GM10266 (cell line): ENCODE measurements around the gene PTPRJ.

Experiments used
- DNase-seq: peaks from one replicate; pipeline ENCODE4 v3.0.0; 2012; ENCODE audit errors: extremely low spot score
- CTCF ChIP-seq: IDR thresholded peaks from 2 replicates; pipeline ENCODE4 v1.5.1; 2012; ENCODE audit warnings: mild to moderate bottlenecking, low read depth; ENCODE audit not compliant: control insufficient read depth, insufficient read depth; ENCODE audit errors: missing control alignments

PTPRJ gene

DNA sequence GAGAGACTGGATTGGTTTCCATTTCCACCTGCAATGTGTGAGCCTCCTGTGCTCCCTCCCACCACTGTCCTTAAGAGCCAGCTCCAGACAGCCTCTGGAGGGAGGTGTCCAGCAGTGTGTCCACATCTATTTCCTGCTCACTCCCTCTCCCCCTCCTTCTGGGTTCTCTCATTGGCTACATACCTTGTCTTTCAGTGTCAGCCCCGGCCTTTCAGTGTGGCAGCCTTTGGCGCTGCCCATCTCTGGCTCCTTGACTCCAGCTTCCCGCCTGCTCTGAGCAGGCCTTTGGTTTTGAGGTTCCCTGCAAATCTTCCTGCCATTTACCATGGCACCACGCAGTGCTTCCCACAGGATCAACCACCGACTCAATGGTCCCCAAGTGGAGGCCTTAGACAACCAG lies 19.0 kb upstream of the PTPRJ start:
- no peak for TF ChIP-seq CTCF
- DNase-seq = no peak

GRCh38 chr11:47964546-47964945 lies 15.8 kb upstream of the PTPRJ start:
- no peak for DNase-seq

DNA sequence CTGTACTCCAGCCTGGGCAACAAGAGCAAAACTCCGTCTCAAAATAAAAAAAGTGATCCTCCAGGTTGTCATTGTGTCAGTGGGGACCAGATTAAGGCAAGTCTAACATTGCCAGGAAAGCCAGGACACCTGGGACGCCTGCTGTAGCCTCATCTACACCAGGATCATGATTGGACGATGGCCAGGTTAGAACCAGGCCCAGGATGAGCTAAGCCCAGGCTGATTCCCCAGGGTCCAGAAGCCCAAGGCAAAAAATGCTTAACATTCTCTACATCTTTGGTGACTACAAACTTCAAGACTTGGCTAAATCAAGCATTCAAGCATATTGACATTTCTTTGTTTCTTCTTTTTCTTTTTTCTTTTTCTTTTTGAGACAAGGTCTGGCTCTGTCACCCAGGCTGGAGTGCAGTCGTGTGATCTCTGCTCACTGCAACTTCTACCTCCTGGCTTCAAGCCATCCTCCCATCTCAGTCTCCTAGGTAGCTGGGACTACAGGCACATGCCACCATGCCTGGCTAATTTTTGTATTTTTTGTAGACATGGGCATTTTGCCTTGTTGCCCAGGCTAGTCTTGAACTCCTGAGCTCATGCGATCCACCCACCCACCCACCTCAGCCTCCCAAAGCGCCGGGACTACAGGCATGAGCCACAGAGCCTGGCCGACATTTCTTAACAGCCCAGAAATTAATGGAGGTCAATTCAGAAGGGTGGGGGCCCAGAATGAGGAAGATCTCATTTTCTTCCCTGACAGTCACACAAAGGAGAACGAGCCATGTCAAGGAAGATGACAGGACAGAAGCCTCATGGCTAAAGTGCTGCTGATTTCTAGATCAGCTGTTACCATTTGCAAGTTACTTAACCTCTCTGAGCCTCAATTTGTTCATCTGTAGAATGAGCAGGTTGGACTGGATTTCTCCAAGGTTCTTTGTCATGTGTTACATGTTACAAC lies 12.5 kb upstream of the PTPRJ start:
- no peak for TF ChIP-seq CTCF
- DNase-seq = no peak

More at GRCh38 chr11:47964546-47964945, 15.8 kb upstream of the PTPRJ start:
- no peak for TF ChIP-seq CTCF

GRCh38 chr11:47969401-47969800 lies 11.0 kb upstream of the PTPRJ start:
- no peak for DNase-seq
- TF ChIP-seq CTCF = no peak

DNA sequence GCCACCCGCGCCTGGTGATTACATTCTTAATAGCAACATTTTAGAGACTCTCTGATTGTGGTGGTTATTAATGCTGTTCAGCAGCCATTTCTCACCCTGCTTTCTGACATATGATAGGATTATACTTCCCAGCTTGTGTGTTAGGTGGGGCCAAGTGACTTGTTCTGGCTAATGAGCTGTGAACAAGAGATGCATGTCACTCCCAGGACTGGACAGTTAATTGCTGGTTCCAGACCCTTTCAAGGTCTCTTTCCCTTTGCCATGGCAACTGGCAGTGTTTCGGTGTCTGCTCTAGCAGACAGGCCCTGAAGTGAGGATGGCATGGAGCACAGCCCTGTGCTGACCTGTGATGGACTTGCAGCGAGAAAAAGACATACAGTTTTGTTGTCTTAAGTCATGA lies 8.9 kb upstream of the PTPRJ start:
- no peak for DNase-seq

GRCh38 chr11:47973173-47973572 lies 7.2 kb upstream of the PTPRJ start:
- no peak for TF ChIP-seq CTCF
- DNase-seq = no peak

More for the DNA sequence above, 8.9 kb upstream of the PTPRJ start:
- no peak for TF ChIP-seq CTCF

DNA sequence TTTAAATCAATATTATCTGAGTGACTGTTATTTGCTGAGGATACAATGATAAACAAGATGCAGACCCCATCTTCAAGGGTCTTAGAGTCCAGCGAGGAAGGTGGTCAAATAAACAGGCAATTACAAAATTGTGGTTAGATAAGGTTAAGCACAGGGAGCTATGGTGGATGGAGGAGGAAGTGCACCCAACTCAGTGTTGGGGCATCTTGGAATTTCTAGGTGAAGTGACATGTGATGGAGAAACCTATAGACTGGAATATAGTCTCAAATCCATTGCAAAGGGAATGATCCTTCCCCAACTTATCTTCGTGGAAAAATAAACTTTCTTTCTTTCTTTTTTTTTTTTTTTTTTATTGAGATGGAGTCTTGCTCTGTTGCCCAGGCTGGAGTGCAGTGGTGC lies 3.4 kb upstream of the PTPRJ start:
- no peak for DNase-seq
- TF ChIP-seq CTCF = no peak
